Posterior cingulate gyrus (tissue), 11 donors: ENCODE results near the gene SNX7.

ENCODE experiments used
- DNase-seq, 10 donors: peaks; one replicate each; pipeline versions ENCODE4 v3.0.0 to v3.0.0-alpha.2; 2020 to 2021; ENCODE audit warnings: mixed read lengths in 3 of 10
- intact Hi-C: fragments of 100-400 bp; cut with DNase I; formaldehyde crosslinking; loops from one replicate; pipeline ENCODE4 v1.15.1; 2023

The SNX7 gene

DNA sequence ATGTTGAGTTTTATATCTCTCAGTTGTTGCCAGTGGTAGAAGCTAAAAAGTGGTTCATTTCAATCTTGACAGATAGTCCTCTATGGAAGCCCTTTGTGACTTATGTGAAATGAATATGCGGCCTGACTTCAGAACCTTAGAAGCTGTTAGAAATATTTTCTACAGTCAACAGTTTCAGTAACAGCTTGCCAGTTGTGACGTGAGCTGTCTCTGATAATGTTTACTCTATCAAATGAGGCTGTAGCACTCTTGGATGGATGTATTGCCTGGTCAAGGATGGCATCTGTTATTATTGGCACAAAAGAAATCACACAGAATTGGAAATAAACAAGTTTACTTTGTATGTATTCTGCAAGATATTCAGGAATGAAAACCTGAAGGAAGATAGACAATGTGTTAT is 31.9 kb downstream of the SNX7 start:
- DNase-seq: no peak
- intact Hi-C loops: no loop called here

- DNase-seq: no peak
- intact Hi-C loops: no loop called here
Observed at GRCh38 chr1:98696077-98696476, 34.6 kb downstream of the SNX7 start.

DNA sequence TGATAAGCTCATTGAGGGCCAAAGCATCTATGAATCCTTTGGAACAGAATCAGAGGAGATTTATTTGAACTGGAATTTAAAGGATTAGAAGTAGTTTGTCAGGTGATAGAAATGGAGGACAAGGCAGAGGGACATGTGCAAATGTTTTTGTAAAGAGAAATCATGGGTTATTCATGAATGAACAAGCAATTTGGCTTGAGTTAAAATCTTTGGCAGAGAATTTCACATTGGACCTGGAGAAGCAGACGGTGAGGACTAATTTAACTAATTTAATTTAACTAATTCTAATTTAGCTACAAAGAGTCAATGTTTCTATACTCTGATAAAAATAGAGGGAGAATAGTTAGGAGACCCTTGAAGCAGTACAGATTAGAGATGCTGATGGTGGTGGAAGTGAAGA is 36.3 kb downstream of the SNX7 start:
- DNase-seq: no peak
- intact Hi-C loops: no loop called here

- DNase-seq: no peak
- intact Hi-C loops: no loop called here
Observed at GRCh38 chr1:98698625-98699024, 37.1 kb downstream of the SNX7 start.

DNA sequence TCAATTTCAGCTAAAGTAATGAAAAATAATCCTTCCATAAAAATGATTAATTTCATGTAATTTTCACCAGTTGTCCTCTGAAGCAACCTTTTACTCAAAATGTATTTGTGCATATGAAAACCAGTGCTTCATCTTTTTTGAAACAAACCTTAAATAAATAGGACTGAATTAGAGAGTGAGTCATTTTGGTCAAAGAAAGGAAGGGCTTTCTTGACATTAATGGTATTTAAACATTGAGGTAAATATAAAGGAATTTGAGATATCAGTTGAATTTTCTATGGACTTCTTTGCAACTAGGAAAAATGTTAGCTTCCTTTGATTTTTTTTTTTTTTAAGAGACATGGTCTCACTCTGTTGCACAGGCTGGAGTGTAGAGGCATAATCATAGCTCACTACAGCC is 38.7 kb downstream of the SNX7 start:
- intact Hi-C loops: no loop called here
- DNase-seq: no peak

- intact Hi-C loops: no loop called here
- DNase-seq: no peak
Observed at GRCh38 chr1:98702976-98703375, 41.5 kb downstream of the SNX7 start.

GRCh38 chr1:98704474-98704873 is 43.0 kb downstream of the SNX7 start:
- intact Hi-C loops: no loop called here
- peak; percentile 17 to 91 (median 64) for DNase-seq

GRCh38 chr1:98704971-98705370 is 43.5 kb downstream of the SNX7 start:
- no peak for DNase-seq
- intact Hi-C loops: no loop called here

DNA sequence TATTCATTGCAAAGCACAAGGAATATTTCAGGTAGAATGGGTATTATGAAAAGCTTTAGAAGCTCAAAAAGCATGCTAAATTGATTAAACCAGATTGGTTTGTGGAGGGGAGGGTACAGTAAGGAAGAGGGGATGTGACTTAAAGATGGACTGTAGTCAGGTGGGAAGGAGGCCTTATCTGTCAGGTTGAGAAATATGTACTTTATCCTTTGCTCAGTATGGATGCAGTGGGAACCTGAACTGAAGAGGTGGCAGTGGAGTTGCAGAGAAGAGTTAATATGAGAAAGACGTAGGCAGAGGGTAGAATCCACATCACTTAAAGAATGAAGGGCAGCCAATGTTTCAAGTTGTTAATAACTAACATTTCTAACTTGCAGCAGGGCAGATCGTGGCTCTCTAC is 44.1 kb downstream of the SNX7 start:
- intact Hi-C loops: no loop called here
- no peak for DNase-seq

GRCh38 chr1:98706173-98706843 is 44.8 kb downstream of the SNX7 start:
- intact Hi-C loops: no loop called here
- DNase-seq: no peak

DNA sequence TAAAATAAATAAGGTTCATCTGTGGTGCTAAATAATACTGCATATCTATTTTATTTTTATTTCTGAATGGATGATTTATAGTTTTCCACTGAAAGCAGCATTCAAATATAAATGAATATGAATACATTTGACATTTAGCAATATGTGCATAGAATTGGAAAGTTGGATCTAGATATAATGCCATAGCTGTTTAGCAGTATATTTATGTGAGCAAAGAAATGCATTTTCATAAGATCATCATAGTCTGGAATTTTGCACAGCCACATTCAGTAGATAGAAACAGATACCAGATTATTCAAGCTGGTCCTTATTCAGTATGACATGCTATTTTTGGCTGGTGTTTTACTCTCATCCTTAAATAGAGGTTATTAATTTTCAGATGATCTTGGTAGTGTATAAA is 46.0 kb downstream of the SNX7 start:
- DNase-seq: no peak
- intact Hi-C loops: no loop called here

- DNase-seq: no peak
- intact Hi-C loops: no loop called here
Observed at GRCh38 chr1:98709906-98710305, 48.4 kb downstream of the SNX7 start.

DNA sequence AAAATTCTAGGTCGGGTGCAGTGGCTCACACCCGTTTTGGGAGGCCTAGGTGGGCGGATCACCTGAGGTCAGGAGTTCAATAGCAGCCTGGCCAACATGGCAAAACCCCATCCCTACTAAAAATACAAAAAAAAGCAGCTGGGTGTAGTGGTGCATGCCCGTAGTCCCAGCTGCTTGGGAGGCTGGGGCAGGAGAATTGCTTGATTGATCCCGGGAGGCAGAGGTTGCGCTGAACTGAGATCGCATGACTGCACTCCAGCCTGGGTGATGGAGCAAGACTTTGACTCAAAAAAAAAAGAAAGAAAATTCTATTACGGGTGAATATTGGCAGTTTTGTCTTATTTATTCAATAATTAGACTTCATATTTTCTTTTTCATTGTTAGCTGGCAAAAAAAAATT is 62.1 kb downstream of the SNX7 start:
- peak in 2 of 10 donors; percentile 31 to 33 for DNase-seq
- intact Hi-C loops: no loop called here

GRCh38 chr1:98732985-98733781 is 71.7 kb downstream of the SNX7 start:
- intact Hi-C loops: no loop called here
- DNase-seq: no peak

DNA sequence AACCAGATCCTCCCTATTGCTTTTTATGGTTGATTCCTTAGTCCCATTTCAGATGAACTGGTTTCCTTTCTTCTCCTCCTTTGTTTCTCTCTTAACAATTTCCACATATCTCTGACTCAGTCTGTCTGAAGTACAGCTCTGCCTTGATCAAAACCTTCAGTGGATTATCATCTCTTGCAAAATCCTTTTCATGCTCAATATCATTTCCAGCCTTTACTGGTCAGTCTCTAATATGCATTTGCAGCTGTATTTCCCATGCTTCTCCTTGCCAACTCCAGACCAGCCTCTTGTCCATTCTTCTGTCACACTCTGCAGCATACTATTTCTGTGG is 72.2 kb downstream of the SNX7 start:
- intact Hi-C loops: no loop called here
- DNase-seq: no peak

DNA sequence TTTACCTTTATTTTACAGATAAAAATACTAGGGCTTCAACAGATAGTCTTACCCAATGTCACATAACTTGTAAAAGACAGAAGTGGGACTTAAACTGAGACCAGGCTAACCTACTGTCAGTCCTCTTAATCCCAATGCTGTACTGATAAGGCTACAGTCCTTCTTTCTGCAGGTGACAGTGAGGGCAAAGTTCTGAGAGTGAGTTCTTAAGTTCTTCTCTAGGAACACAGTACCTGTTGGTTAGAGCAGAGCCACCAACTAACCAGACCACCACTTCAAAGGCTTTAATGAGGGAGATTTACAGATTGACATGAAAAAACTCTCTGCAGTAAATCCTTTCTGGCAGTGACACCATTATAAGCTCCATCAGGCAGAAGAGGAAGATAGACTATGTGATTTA is 74.2 kb downstream of the SNX7 start:
- DNase-seq: no peak
- intact Hi-C loops: no loop called here

DNA sequence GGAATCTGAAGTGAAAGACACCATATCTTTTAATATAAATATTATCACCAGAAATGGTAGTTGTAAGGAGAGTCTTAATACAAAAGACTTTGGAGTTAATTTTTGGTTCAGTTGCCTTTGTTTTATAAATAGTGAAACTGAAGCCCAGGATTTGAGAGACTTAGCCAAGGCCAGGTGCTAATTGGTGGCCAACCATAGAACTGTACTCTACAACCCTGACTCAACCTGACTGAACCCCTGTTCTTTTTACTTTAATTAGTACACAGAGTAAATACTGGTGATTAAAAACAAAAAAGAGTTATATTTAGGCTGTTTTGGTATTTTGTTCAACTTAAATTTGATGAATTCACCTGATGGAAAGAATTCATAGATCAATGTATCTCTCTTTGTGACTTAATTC is 76.3 kb downstream of the SNX7 start:
- intact Hi-C loops: no loop called here

DNA sequence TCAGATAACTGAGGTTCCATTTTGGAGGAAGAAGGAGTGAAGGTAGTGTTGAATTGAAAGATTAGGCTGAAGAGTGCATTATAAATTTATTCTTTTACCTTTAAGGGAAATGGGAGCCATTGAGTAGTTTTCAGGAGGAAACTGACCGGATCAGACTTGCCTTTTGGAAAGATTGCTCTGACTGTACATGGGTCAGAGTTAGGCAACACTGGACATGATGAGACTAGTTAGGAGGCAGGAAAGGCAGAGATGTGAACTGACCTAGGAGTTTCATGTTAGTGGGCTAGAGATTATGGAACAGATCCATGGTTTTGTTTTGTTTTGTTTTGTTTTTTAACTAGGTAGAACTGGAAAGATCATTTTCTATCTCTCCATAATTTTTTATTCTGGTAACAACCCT is 78.2 kb downstream of the SNX7 start:
- intact Hi-C loops: no loop called here
- DNase-seq: no peak

More for the DNA sequence above, 76.3 kb downstream of the SNX7 start:
- DNase-seq: no peak

DNA sequence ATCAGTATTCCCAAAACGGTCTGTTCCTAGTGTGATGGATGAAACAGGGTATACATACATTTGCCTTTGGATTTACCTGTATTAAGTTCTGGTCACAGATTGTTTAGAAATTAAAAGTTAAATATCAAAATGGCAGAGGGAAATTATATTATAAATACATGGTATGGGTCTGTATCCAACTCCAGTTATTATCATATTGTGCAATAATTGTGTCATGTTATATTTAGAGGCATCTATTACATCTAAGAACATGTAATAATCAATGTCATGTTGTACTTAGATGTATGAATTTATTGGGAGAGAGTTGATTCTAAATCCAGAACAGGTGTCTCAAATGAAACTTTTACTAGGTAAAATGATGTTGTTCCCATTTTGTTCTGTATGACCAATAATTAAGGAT is 79.6 kb downstream of the SNX7 start:
- intact Hi-C loops: no loop called here
- no peak for DNase-seq

- DNase-seq: no peak
- intact Hi-C loops: loop anchor here (5.0 kb wide), 1 partner anchor 958 kb away; no protein-coding TSS in a partner anchor
Observed at GRCh38 chr1:98749152-98749756, 87.7 kb downstream of the SNX7 start.

GRCh38 chr1:98754176-98754575 is 92.7 kb downstream of the SNX7 start:
- intact Hi-C loops: no loop called here
- no peak for DNase-seq
